Endothelial cell of umbilical vein (primary cell): ENCODE results near the gene VCL.

Experiments used
- CTCF ChIP-seq, 2 donors: IDR thresholded peaks; 1 replicate in 1 of 2; 2 replicates in 1 of 2; pipeline ENCODE4 v1.5.1; 2011; ENCODE audit warnings: low read length in 2 of 2, mild to moderate bottlenecking in 2 of 2, moderate library complexity in 2 of 2, control low read depth in 1 of 2, inconsistent platforms in 1 of 2, low read depth in 1 of 2; ENCODE audit not compliant: insufficient read depth in 1 of 2; ENCODE audit errors: extremely low read depth in 1 of 2
- EZH2 ChIP-seq: IDR thresholded peaks from 2 replicates; pipeline ENCODE4 v1.6.1; 2012; ENCODE audit warnings: borderline replicate concordance, low read depth, mild to moderate bottlenecking, moderate library complexity, low read length, inconsistent platforms; ENCODE audit not compliant: severe bottlenecking
- FOS ChIP-seq: IDR thresholded peaks from 2 replicates; pipeline ENCODE4 v1.6.1; 2011; ENCODE audit warnings: mild to moderate bottlenecking, low read length, moderate library complexity, borderline replicate concordance; ENCODE audit not compliant: insufficient read depth
- JUN ChIP-seq: IDR thresholded peaks from 2 replicates; pipeline ENCODE4 v1.6.1; 2011; ENCODE audit warnings: borderline replicate concordance, low read depth; ENCODE audit not compliant: insufficient read length, insufficient read depth
- MAX ChIP-seq: IDR thresholded peaks from 2 replicates; pipeline ENCODE4 v1.6.1; 2011; ENCODE audit not compliant: insufficient read depth, insufficient read length
- POLR2A ChIP-seq: IDR thresholded peaks from 2 replicates; pipeline ENCODE4 v1.6.1; 2012; ENCODE audit warnings: low read depth, mild to moderate bottlenecking, control low read depth, low read length
- POLR2AphosphoS5 ChIP-seq: IDR thresholded peaks from 2 replicates; pipeline ENCODE4 v1.6.1; 2012; ENCODE audit warnings: low read depth, mild to moderate bottlenecking, control low read depth, low read length, moderate library complexity; ENCODE audit not compliant: insufficient read depth

- no peak for TF ChIP-seq POLR2A
- no peak for TF ChIP-seq CTCF (IDR thresholded peaks at IDR 0.05; ENCODE audit: extremely low read depth in 1 of 2, insufficient read depth in 1 of 2, low read depth in 1 of 2, low read length in 2 of 2)
- TF ChIP-seq MAX: no peak
- TF ChIP-seq JUN: no peak
- TF ChIP-seq POLR2AphosphoS5: no peak
- no peak for TF ChIP-seq FOS
- TF ChIP-seq EZH2: no peak
Measured at GRCh38 chr10:74067373-74068352, 69.7 kb downstream of the VCL start.
